HepG2 (cell line): ENCODE results near the gene HOXD8. TPM values are rescaled to one million over a fixed set of nuclear protein-coding genes. Genes with fewer than 3 reads are reported as not detected.

Source experiments
- ATAC-seq: fragments of 200-7000 bp; cut with Tn5 transposase; 3 replicates; pipeline ENCODE4 v1.9.1; 2020; ENCODE audit warnings: mild to moderate bottlenecking, moderate library complexity
- BruUV-seq: library from RNA; stranded (reverse); fragments of 400-500 nt; replicated peaks from 2 replicates; lab custom pipeline; 2021; lab: Mats Ljungman, UMichigan
- CTCF ChIA-PET: fragments of 300-600 bp; formaldehyde crosslinking; extraction: SDS; loops from one replicate; lab custom pipeline; 2021; ENCODE audit warnings: low total read pairs, inconsistent platforms, low intra/inter-chr PET ratio; lab: Yijun Ruan, JAX
- POLR2A ChIA-PET: fragments of 350-600 bp; sonication (Branson Sonifier 250); formaldehyde crosslinking; loops from one replicate; lab custom pipeline; 2020; ENCODE audit warnings: antibody characterized with exemption, inconsistent platforms; lab: Yijun Ruan, JAX
- DNase-seq: peaks from one replicate; pipeline ENCODE4 v3.0.0-alpha.2; 2015; ENCODE audit warnings: low spot score
- FAIRE-seq: peaks from 3 replicates; lab custom pipeline; 2011; peaks lifted over from hg19 to GRCh38; lab: Jason Lieb, UNC
- H2AFZ ChIP-seq: one replicate; pipeline ENCODE4 v1.6.1; 2011; ENCODE audit warnings: low read length, inconsistent platforms
- H3K27ac ChIP-seq: fragments of 300-600 bp; 3 replicates; pipeline ENCODE4 v1.8.0; 2011; ENCODE audit warnings: mixed run types, mild to moderate bottlenecking, mixed read lengths, low read length, inconsistent platforms; ENCODE audit not compliant: insufficient read depth; ENCODE audit errors: extremely low read length
- H3K27me3 ChIP-seq, 2 experiments: fragments of 200-600 bp in 1 of 2; 2 replicates in 1 of 2; 3 replicates in 1 of 2; pipeline versions ENCODE4 v1.6.0 to v1.8.0; 2011; ENCODE audit warnings: low read length in 2 of 2, mild to moderate bottlenecking in 2 of 2, moderate library complexity in 2 of 2, inconsistent platforms in 1 of 2; ENCODE audit not compliant: insufficient read depth in 2 of 2, control insufficient read depth in 1 of 2
- H3K36me3 ChIP-seq, 2 experiments: fragments of 200-600 bp in 1 of 2; replicated peaks in 1 of 2; 2 replicates in 1 of 2; 3 replicates in 1 of 2; pipeline versions ENCODE4 v1.5.1 to v1.8.0; 2011; ENCODE audit warnings: low read length in 2 of 2, inconsistent platforms in 1 of 2; ENCODE audit not compliant: insufficient read depth in 2 of 2, control insufficient read depth in 1 of 2
- H3K4me1 ChIP-seq: 2 replicates; pipeline ENCODE4 v1.5.1; 2012; ENCODE audit warnings: low read length, inconsistent platforms; ENCODE audit not compliant: insufficient read depth
- H3K4me2 ChIP-seq: 2 replicates; pipeline ENCODE4 v1.6.0; 2011; ENCODE audit warnings: low read depth, low read length, inconsistent platforms
- H3K4me3 ChIP-seq, 3 experiments: fragments of 200-600 bp in 1 of 3; sonication (generic), shearing (Covaris generic) in 1 of 3; replicated peaks in 1 of 3; 2 replicates each; pipeline ENCODE4 v1.5.1; 2011 to 2016; ENCODE audit warnings: low read length in 3 of 3, inconsistent platforms in 2 of 3, low read depth in 2 of 3, mild to moderate bottlenecking in 2 of 3, control low read depth in 1 of 3, mixed read lengths in 1 of 3; ENCODE audit not compliant: insufficient read depth in 1 of 3
- H3K79me2 ChIP-seq: one replicate; pipeline ENCODE4 v1.6.1; 2011; ENCODE audit warnings: low read length, inconsistent platforms; ENCODE audit not compliant: insufficient read depth
- H3K9ac ChIP-seq: 2 replicates; pipeline ENCODE4 v1.6.0; 2011; ENCODE audit warnings: mild to moderate bottlenecking, low read depth, low read length, inconsistent platforms; ENCODE audit not compliant: insufficient read depth
- H3K9me3 ChIP-seq: 2 replicates; pipeline ENCODE4 v1.5.1; 2012; ENCODE audit warnings: mild to moderate bottlenecking, low read length
- H4K20me1 ChIP-seq: 2 replicates; pipeline ENCODE4 v1.6.0; 2011; ENCODE audit warnings: inconsistent platforms, mild to moderate bottlenecking, low read length, moderate library complexity; ENCODE audit not compliant: insufficient read depth
- CBX2 ChIP-seq, 2 experiments: fragments of 200-600 bp in 1 of 2; sonication (generic); formaldehyde crosslinking in 1 of 2; IDR thresholded peaks; 2 replicates each; pipeline versions ENCODE4 v1.7.0 to v1.8.1; 2018 to 2022; ENCODE audit warnings: low read depth in 2 of 2, low read length in 1 of 2, mild to moderate bottlenecking in 1 of 2, missing genetic modification reagents in 1 of 2
- TP53 ChIP-seq: sonication (generic); formaldehyde crosslinking; conservative IDR thresholded peaks from 2 replicates; pipeline ENCODE4 v1.4.0; 2020; ENCODE audit warnings: missing genetic modification reagents
- ZBTB43 ChIP-seq: sonication (generic); formaldehyde crosslinking; conservative IDR thresholded peaks from 2 replicates; pipeline ENCODE4 v1.4.0; 2020; ENCODE audit warnings: missing genetic modification reagents
- ZFP36 ChIP-seq: fragments of 150-350 bp; IDR thresholded peaks from 2 replicates; pipeline ENCODE4 v1.6.1; 2018; ENCODE audit warnings: borderline replicate concordance, low read length, low read depth; ENCODE audit not compliant: partially characterized antibody
- whole genome bisulfite sequencing: methylation state at CpG from one replicate; pipeline ENCODE4 v1.1.6; 2017; ENCODE audit warnings: low lambda C conversion rate; 5-methylcytosine and 5-hydroxymethylcytosine counted together
- in situ Hi-C: cut with HindIII; loops from 2 replicates; pipeline ENCODE4 v1.10.0; 2017; ENCODE audit warnings: low pct_unique_long_range_greater_than_20kb; ENCODE audit not compliant: extremely low pct_ligation_motif_present
- intact Hi-C: fragments of 100-400 bp; cut with micrococcal nuclease; formaldehyde crosslinking; loops from one replicate; pipeline ENCODE4 v1.10.0; 2022; ENCODE audit not compliant: unreplicated experiment
- polyA plus RNA-seq, 8 experiments: library from polyadenylated mRNA; depleted of rRNA in 3 of 8; stranded (reverse) in 7 of 8; unstranded in 1 of 8; fragments of >200 nt; fragmentation: Illumina TruSeq in 4 of 8; extraction: Trizol in 4 of 8; gene quantifications; 2 replicates each; pipeline versions ENCODE4 v1.2.1 to v1.2.3, GENCODE V29; 2011 to 2016; ENCODE audit warnings: low read depth in 4 of 8, missing spikeins in 1 of 8, mixed read lengths in 1 of 8; ENCODE audit not compliant: insufficient read depth in 1 of 8
- total RNA-seq, 5 experiments: library from RNA; depleted of rRNA; stranded (reverse); fragments of >200 nt; fragmentation: Illumina TruSeq; extraction: Trizol; gene quantifications; 2 replicates each; pipeline ENCODE4 v1.2.3, GENCODE V29; 2016; ENCODE audit warnings: low read depth in 1 of 5

Gene HOXD8
- total and polyA plus RNA-seq, 2 of the 13 experiments (the other 11 are each of a cell fraction or from before 2014, with no cell fraction given) = not detected

GRCh38 chr2:176094349-176094748 lies 35.2 kb upstream of the HOXD8 start:
- BruUV-seq = no TSS peak
- Histone ChIP-seq H3K36me3 (no peaks in the 10 kb centered on the region), H3K9me3 (no peaks in the 10 kb centered on the region), H3K79me2 (no peaks in the 10 kb centered on the region), H3K27me3 (peaks cover 26 to 92% of the 10 kb centered on the region in 2 experiments), H3K4me2 (no peak overlapping the region), H3K4me1 (peaks cover 17% of the 10 kb centered on the region), H3K27ac (no peak overlapping the region), H3K9ac (no peak overlapping the region), H2AFZ (no peak overlapping the region), H4K20me1 (no peaks in the 10 kb centered on the region), H3K4me3 (no peak overlapping the region)
- ChIA-PET POLR2A (no interaction called here), CTCF (no interaction called here)
- peak; percentile 9 for TF ChIP-seq ZFP36
- TF ChIP-seq ZBTB43 (CRISPR knock-in tag) = no peak
- DNase-seq (no peak), FAIRE-seq (no peak), ATAC-seq (no peak)
- in situ Hi-C loops (no loop called here), intact Hi-C loops (no loop called here)
- WGBS = 25% methylated on average over 12 of the region's 12 CpGs

- H3K36me3 ChIP-seq = no peaks in the 10 kb centered on the region
- no peak for FAIRE-seq
- ChIA-PET CTCF (interaction anchor here (0.9 kb wide), 1 partner anchor 729 kb away, joined by 4 read pairs; no protein-coding TSS in a partner anchor), POLR2A (no interaction called here)
- no TSS peak for BruUV-seq
- H2AFZ ChIP-seq = no peak overlapping the region
- TF ChIP-seq CBX2 (IDR thresholded peaks at IDR 0.05; ENCODE audit: low read depth, low read length) = 0 out of 2 replicates have a peak, but pooled peaks have one; percentile 19
- TF ChIP-seq CBX2 (CRISPR knock-in tag; IDR thresholded peaks at IDR 0.05; ENCODE audit: low read depth) = no peak
- no peak for TF ChIP-seq TP53 (CRISPR knock-in tag)
- H4K20me1 ChIP-seq = no peaks in the 10 kb centered on the region
- WGBS = 41% methylated on average over 5 of the region's 5 CpGs
- intact Hi-C loops (loop anchor here (5.0 kb wide), 1 partner anchor 893 kb away; no protein-coding TSS in a partner anchor), in situ Hi-C loops (loop anchor here (5.0 kb wide), 2 partner anchors 408 to 728 kb away; no protein-coding TSS in a partner anchor)
- H3K4me1 ChIP-seq = peaks cover 17% of the 10 kb centered on the region
- H3K9ac ChIP-seq = no peak overlapping the region
- H3K27me3 ChIP-seq = peaks cover 22 to 94% of the 10 kb centered on the region in 2 experiments
- H3K4me2 ChIP-seq = no peak overlapping the region
- H3K9me3 ChIP-seq = no peaks in the 10 kb centered on the region
- no peak for ATAC-seq
- DNase-seq = no peak
- no peak overlapping the region for H3K4me3 ChIP-seq
- no peaks in the 10 kb centered on the region for H3K79me2 ChIP-seq
- no peak overlapping the region for H3K27ac ChIP-seq
Observed at GRCh38 chr2:176095421-176095820, 34.1 kb upstream of the HOXD8 start.
